Kidney epithelial cell (primary cell): ENCODE measurements around the gene PC. TPM values are rescaled to one million over a fixed set of nuclear protein-coding genes. Genes with fewer than 3 reads are reported as not detected.

Experiments
- DNase-seq: peaks from one replicate; pipeline ENCODE4 v3.0.0-alpha.2; 2010; ENCODE audit warnings: low read depth
- H3K27me3 ChIP-seq: 2 replicates; pipeline ENCODE4 v1.6.0; 2011; ENCODE audit warnings: low read length; ENCODE audit not compliant: control insufficient read depth, insufficient read depth
- H3K36me3 ChIP-seq: 2 replicates; pipeline ENCODE4 v1.5.1; 2011; ENCODE audit warnings: low read length; ENCODE audit not compliant: control insufficient read depth, insufficient read depth
- H3K4me3 ChIP-seq: 2 replicates; pipeline ENCODE4 v1.5.1; 2011; ENCODE audit warnings: low read depth, mild to moderate bottlenecking, control low read depth, low read length
- CTCF ChIP-seq: IDR thresholded peaks from 2 replicates; pipeline ENCODE4 v1.5.1; 2011; ENCODE audit warnings: mild to moderate bottlenecking, moderate library complexity, low read length, control low read depth, inconsistent platforms; ENCODE audit not compliant: insufficient read depth, poor library complexity, severe bottlenecking
- total RNA-seq: library from RNA; depleted of rRNA; stranded (reverse); fragments of >200 nt; gene quantifications from 2 replicates; pipeline ENCODE4 v1.2.3, GENCODE V29; 2015

Gene PC
- total RNA-seq, 1 donor from 2014 or later: 10.1 TPM

GRCh38 chr11:66936311-66936711, 21.9 kb downstream of the PC start:
- TF ChIP-seq CTCF: no peak
- no peak overlapping the region for H3K4me3 ChIP-seq
- no peaks in the 10 kb centered on the region for H3K36me3 ChIP-seq
- H3K27me3 ChIP-seq: no peaks in the 10 kb centered on the region
- no peak for DNase-seq

- DNase-seq: no peak
- H3K27me3 ChIP-seq: no peaks in the 10 kb centered on the region
- no peak for TF ChIP-seq CTCF
- no peaks in the 10 kb centered on the region for H3K36me3 ChIP-seq
- H3K4me3 ChIP-seq: no peak overlapping the region
These were observed 23.0 kb downstream of the PC start for GRCh38 chr11:66934950-66935779.

- DNase-seq: no peak
- no peaks in the 10 kb centered on the region for H3K36me3 ChIP-seq
- no peak for TF ChIP-seq CTCF
These were observed 24.7 kb downstream of the PC start for GRCh38 chr11:66933531-66933930.

GRCh38 chr11:66932543-66932942, 25.6 kb downstream of the PC start:
- DNase-seq: no peak
- no peak overlapping the region for H3K4me3 ChIP-seq
- H3K36me3 ChIP-seq: no peaks in the 10 kb centered on the region
- TF ChIP-seq CTCF: no peak
- no peaks in the 10 kb centered on the region for H3K27me3 ChIP-seq

More at GRCh38 chr11:66933531-66933930, 24.7 kb downstream of the PC start:
- H3K4me3 ChIP-seq: no peak overlapping the region
- H3K27me3 ChIP-seq: no peaks in the 10 kb centered on the region

GRCh38 chr11:66929753-66930152, 28.4 kb downstream of the PC start:
- H3K27me3 ChIP-seq: no peaks in the 10 kb centered on the region
- no peaks in the 10 kb centered on the region for H3K36me3 ChIP-seq
- H3K4me3 ChIP-seq: no peak overlapping the region
- TF ChIP-seq CTCF: no peak
- no peak for DNase-seq

- no peak for TF ChIP-seq CTCF
- H3K4me3 ChIP-seq: no peak overlapping the region
- H3K27me3 ChIP-seq: no peaks in the 10 kb centered on the region
- no peaks in the 10 kb centered on the region for H3K36me3 ChIP-seq
- DNase-seq: no peak
These were observed 33.9 kb downstream of the PC start for GRCh38 chr11:66924272-66924671.
